ENCODE measurements around the gene DIP2A.

The DIP2A gene

DNA sequence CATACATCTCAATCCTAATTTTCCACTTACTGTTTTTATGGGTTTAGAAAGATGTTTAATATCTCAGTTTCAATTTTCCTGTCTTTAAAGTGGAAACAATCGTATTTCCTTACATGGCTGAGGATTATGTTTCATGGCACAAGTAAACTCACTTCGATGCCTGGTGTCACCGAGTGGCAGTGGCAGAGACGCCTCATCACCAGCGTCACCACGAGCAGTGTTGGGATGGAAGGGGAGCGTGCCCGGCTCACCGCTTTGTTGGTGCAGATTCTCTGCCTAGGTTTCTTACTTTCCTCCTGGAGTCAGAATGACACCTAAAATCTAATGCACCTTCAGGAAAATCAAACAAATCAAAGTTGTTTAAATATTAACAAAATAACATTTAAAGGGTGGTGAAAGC lies 48.2 kb upstream of the DIP2A start:
- Histone ChIP-seq H3K4me3 (ENCODE audit: insufficient read depth, low read length, poor library complexity, severe bottlenecking) (no peak overlapping the region), H3K27ac (ENCODE audit: low read depth, low read length) (no peak overlapping the region), H3K9ac (ENCODE audit: low read length) (no peak overlapping the region), H3K36me3 (ENCODE audit: low read length) (peaks cover 11% of the 10 kb centered on the region; the same call in 1 of the 2 replicates), H3K9me2 (replicated peaks; ENCODE audit: insufficient read depth, low read length) (no peaks in the 10 kb centered on the region), H3K9me3 (ENCODE audit: insufficient read depth, low read length) (no peaks in the 10 kb centered on the region), H2AFZ (ENCODE audit: low read depth, low read length, severe bottlenecking) (no peak overlapping the region), H3K4me2 (ENCODE audit: low read depth, low read length, poor library complexity, severe bottlenecking) (no peak overlapping the region), H3K27me3 (ENCODE audit: low read length) (no peaks in the 10 kb centered on the region), H3F3A (ENCODE audit: insufficient read depth) (no peaks in the 10 kb centered on the region), H4K20me1 (ENCODE audit: low read depth, low read length) (no peaks in the 10 kb centered on the region), H3K79me2 (ENCODE audit: insufficient read depth, low read length) (no peaks in the 10 kb centered on the region)
- TF ChIP-seq, protein P1, sequence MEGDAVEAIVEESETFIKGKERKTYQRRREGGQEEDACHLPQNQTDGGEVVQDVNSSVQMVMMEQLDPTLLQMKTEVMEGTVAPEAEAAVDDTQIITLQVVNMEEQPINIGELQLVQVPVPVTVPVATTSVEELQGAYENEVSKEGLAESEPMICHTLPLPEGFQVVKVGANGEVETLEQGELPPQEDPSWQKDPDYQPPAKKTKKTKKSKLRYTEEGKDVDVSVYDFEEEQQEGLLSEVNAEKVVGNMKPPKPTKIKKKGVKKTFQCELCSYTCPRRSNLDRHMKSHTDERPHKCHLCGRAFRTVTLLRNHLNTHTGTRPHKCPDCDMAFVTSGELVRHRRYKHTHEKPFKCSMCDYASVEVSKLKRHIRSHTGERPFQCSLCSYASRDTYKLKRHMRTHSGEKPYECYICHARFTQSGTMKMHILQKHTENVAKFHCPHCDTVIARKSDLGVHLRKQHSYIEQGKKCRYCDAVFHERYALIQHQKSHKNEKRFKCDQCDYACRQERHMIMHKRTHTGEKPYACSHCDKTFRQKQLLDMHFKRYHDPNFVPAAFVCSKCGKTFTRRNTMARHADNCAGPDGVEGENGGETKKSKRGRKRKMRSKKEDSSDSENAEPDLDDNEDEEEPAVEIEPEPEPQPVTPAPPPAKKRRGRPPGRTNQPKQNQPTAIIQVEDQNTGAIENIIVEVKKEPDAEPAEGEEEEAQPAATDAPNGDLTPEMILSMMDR (IDR thresholded peaks at IDR 0.05; ENCODE audit: insufficient read depth, low read length, poor library complexity, severe bottlenecking), result no peak
- TF ChIP-seq EZH2phosphoT487 (conservative IDR thresholded peaks at IDR 0.05; ENCODE audit: low read length), result no peak

DNA sequence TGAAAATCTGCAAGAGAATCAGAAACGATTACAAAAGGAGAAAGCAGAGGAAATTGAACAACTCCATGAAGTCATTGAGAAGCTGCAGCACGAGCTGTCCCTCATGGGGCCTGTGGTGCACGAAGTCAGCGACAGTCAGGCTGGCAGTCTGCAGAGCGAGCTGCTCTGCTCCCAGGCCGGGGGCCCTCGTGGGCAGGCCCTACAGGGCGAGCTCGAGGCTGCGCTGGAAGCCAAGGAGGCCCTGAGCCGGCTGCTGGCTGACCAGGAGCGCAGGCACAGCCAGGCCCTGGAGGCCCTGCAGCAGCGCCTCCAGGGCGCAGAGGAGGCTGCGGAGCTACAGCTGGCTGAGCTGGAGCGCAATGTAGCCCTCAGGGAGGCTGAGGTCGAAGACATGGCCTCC lies 47.5 kb upstream of the DIP2A start:
- H4K20me1 ChIP-seq (ENCODE audit: low read depth, low read length), result no peaks in the 10 kb centered on the region
- H3F3A ChIP-seq (ENCODE audit: insufficient read depth), result no peaks in the 10 kb centered on the region
- no peaks in the 10 kb centered on the region for H3K9me2 ChIP-seq (replicated peaks; ENCODE audit: insufficient read depth, low read length)
- no peak overlapping the region for H3K27ac ChIP-seq (ENCODE audit: low read depth, low read length)
- H2AFZ ChIP-seq (ENCODE audit: low read depth, low read length, severe bottlenecking), result no peak overlapping the region
- no peak overlapping the region for H3K4me3 ChIP-seq (ENCODE audit: insufficient read depth, low read length, poor library complexity, severe bottlenecking)
- H3K9me3 ChIP-seq (ENCODE audit: insufficient read depth, low read length), result no peaks in the 10 kb centered on the region
- H3K36me3 ChIP-seq (ENCODE audit: low read length), result peaks cover 10% of the 10 kb centered on the region; the same call in 1 of the 2 replicates
- no peak overlapping the region for H3K9ac ChIP-seq (ENCODE audit: low read length)
- TF ChIP-seq EZH2phosphoT487 (conservative IDR thresholded peaks at IDR 0.05; ENCODE audit: low read length), result no peak
- TF ChIP-seq, protein P1 (IDR thresholded peaks at IDR 0.05; ENCODE audit: insufficient read depth, low read length, poor library complexity, severe bottlenecking), result no peak
- H3K4me2 ChIP-seq (ENCODE audit: low read depth, low read length, poor library complexity, severe bottlenecking), result no peak overlapping the region
- no peaks in the 10 kb centered on the region for H3K79me2 ChIP-seq (ENCODE audit: insufficient read depth, low read length)
- no peaks in the 10 kb centered on the region for H3K27me3 ChIP-seq (ENCODE audit: low read length)

DNA sequence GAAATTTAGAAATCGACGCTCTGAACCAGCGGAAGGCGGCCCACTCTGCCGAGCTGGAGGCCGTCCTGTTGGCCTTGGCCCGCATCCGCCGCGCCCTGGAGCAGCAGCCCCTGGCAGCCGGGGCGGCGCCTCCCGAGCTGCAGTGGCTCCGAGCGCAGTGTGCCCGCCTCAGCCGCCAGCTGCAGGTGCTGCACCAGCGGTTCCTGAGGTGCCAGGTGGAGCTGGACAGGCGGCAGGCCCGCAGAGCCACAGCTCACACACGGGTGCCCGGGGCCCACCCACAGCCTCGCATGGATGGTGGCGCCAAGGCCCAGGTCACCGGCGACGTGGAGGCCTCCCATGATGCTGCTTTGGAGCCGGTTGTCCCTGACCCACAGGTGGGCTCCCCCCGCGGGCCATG lies 47.0 kb upstream of the DIP2A start:
- H3K9ac ChIP-seq (ENCODE audit: low read length), result no peak overlapping the region
- H3K36me3 ChIP-seq (ENCODE audit: low read length), result peaks cover 8% of the 10 kb centered on the region; the same call in 1 of the 2 replicates
- H3F3A ChIP-seq (ENCODE audit: insufficient read depth), result no peaks in the 10 kb centered on the region
- H3K79me2 ChIP-seq (ENCODE audit: insufficient read depth, low read length), result no peaks in the 10 kb centered on the region
- no peaks in the 10 kb centered on the region for H3K27me3 ChIP-seq (ENCODE audit: low read length)
- no peaks in the 10 kb centered on the region for H3K9me2 ChIP-seq (replicated peaks; ENCODE audit: insufficient read depth, low read length)
- no peaks in the 10 kb centered on the region for H3K9me3 ChIP-seq (ENCODE audit: insufficient read depth, low read length)
- no peak overlapping the region for H2AFZ ChIP-seq (ENCODE audit: low read depth, low read length, severe bottlenecking)
- no peak overlapping the region for H3K4me3 ChIP-seq (ENCODE audit: insufficient read depth, low read length, poor library complexity, severe bottlenecking)
- no peaks in the 10 kb centered on the region for H4K20me1 ChIP-seq (ENCODE audit: low read depth, low read length)
- no peak overlapping the region for H3K27ac ChIP-seq (ENCODE audit: low read depth, low read length)
- TF ChIP-seq, protein P1 (IDR thresholded peaks at IDR 0.05; ENCODE audit: insufficient read depth, low read length, poor library complexity, severe bottlenecking), result no peak
- no peak for TF ChIP-seq EZH2phosphoT487 (conservative IDR thresholded peaks at IDR 0.05; ENCODE audit: low read length)
- no peak overlapping the region for H3K4me2 ChIP-seq (ENCODE audit: low read depth, low read length, poor library complexity, severe bottlenecking)

Data from SU-DHL-6 (cell line).